PC-9 (cell line): ENCODE measurements around the gene CASP4. TPM values are rescaled to one million over a fixed set of nuclear protein-coding genes. Genes with fewer than 3 reads are reported as not detected.

Source experiments
- BruUV-seq: library from RNA; stranded (reverse); fragments of 400-500 nt; replicated peaks from 2 replicates; lab custom pipeline; 2021; lab: Mats Ljungman, UMichigan
- CTCF ChIA-PET: fragments of 300-600 bp; sonication (Branson Sonifier 250); formaldehyde crosslinking; loops from one replicate; lab custom pipeline; 2022; ENCODE audit warnings: antibody characterized with exemption; lab: Charles Lee
- POLR2A ChIA-PET: fragments of 300-600 bp; sonication (Branson Sonifier 250); formaldehyde crosslinking; loops from one replicate; lab custom pipeline; 2022; ENCODE audit warnings: antibody characterized with exemption; ENCODE audit not compliant: unreplicated experiment; lab: Charles Lee
- DNase-seq, 2 experiments: peaks; one replicate each; pipeline versions ENCODE4 v3.0.0 to v3.0.0-alpha.2; 2015 to 2022; ENCODE audit warnings: mixed read lengths in 1 of 2
- H2AFZ ChIP-seq: fragments of 200-600 bp; sonication (generic); 2 replicates; pipeline ENCODE4 v1.8.1; 2017; ENCODE audit warnings: antibody characterized with exemption
- H3F3A ChIP-seq: fragments of 200-600 bp; sonication (generic); 2 replicates; pipeline ENCODE4 v1.8.1; 2017; ENCODE audit warnings: antibody characterized with exemption, mild to moderate bottlenecking, low read depth; ENCODE audit not compliant: insufficient read depth
- H3K27ac ChIP-seq: fragments of 200-600 bp; sonication (generic); 2 replicates; pipeline ENCODE4 v1.6.1; 2016; ENCODE audit warnings: mixed run types
- H3K27me3 ChIP-seq: fragments of 200-600 bp; sonication (generic); 2 replicates; pipeline ENCODE4 v1.6.1; 2016; ENCODE audit warnings: low read depth, mixed run types; ENCODE audit not compliant: insufficient read depth
- H3K36me3 ChIP-seq: fragments of 200-600 bp; sonication (generic); 2 replicates; pipeline ENCODE4 v1.6.1; 2016; ENCODE audit warnings: low read depth, mixed run types
- H3K4me1 ChIP-seq: fragments of 200-600 bp; sonication (generic); replicated peaks from 2 replicates; pipeline ENCODE4 v1.6.1; 2016; ENCODE audit warnings: mixed run types; ENCODE audit not compliant: insufficient read depth
- H3K4me2 ChIP-seq: fragments of 200-600 bp; sonication (generic); 2 replicates; pipeline ENCODE4 v1.6.1; 2017; ENCODE audit warnings: mixed run types
- H3K4me3 ChIP-seq: fragments of 200-600 bp; sonication (generic); 2 replicates; pipeline ENCODE4 v1.6.1; 2016; ENCODE audit warnings: mixed run types
- H3K79me2 ChIP-seq: fragments of 200-600 bp; sonication (generic); 2 replicates; pipeline ENCODE4 v1.6.1; 2017; ENCODE audit warnings: low read depth, mixed run types
- H3K9me2 ChIP-seq: fragments of 200-600 bp; sonication (generic); 2 replicates; pipeline ENCODE4 v1.8.1; 2017; ENCODE audit warnings: mild to moderate bottlenecking; ENCODE audit not compliant: insufficient read depth
- H3K9me3 ChIP-seq: fragments of 200-600 bp; sonication (generic); 2 replicates; pipeline ENCODE4 v1.8.1; 2016; ENCODE audit warnings: low read depth; ENCODE audit not compliant: insufficient read depth
- H4K20me1 ChIP-seq: fragments of 200-600 bp; sonication (generic); 2 replicates; pipeline ENCODE4 v1.8.1; 2017; ENCODE audit not compliant: insufficient read depth
- EZH2 ChIP-seq: fragments of 200-600 bp; sonication (generic); IDR thresholded peaks from 2 replicates; pipeline ENCODE4 v1.8.0; 2017; ENCODE audit warnings: antibody characterized with exemption, low read depth
- intact Hi-C: fragments of 100-400 bp; cut with micrococcal nuclease; formaldehyde crosslinking; loops from one replicate; pipeline ENCODE4 v1.10.0; 2022; ENCODE audit not compliant: unreplicated experiment
- total RNA-seq: library from RNA; stranded (reverse); gene quantifications from 2 replicates; pipeline ENCODE4 v1.2.3, GENCODE V29; 2021
- TF ChIP-seq, protein P1 (sequence below): fragments of 200-600 bp; sonication (generic); conservative IDR thresholded peaks from 2 replicates; pipeline ENCODE4 v1.6.1; 2017; ENCODE audit warnings: mixed run types, antibody characterized with exemption, mild to moderate bottlenecking, moderate library complexity

CASP4 gene
- total RNA-seq, 1 experiment from 2014 or later, result 82.2 TPM

DNA sequence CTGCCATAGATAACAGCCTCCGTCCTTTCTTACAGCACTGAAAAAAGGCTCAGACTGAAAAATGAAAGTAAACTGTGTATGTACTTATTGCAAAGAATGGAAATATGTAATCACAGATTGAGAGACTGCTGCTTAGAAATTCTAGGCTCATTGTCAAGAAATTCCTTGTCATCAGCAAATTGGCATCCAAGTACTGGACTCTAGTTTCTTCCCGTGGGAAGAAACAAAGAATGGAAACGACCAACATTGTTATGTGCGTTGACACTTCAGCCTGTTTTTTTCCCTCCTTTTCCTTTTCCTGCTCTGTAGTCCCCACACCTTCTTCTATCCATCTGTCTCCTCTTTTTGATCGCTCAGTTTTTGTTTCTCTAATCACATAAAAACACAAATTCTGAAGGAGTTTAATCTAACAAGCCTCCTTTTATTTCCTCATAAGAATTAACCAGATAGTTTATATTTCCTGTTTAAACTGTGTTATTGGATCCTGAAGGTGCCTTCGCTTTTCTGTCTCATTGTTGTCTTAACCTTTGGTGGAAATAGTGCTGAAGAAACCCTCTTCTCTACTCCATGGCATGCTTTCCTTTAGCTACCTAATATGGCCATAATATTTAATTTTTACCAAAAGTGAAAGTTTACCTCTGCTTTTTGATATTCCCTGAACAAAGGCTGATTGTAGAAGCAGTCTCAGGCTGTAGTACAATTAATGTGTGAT is 50.1 kb downstream of the CASP4 start:
- no peaks in the 10 kb centered on the region for H3K27me3 ChIP-seq
- H3K9me3 ChIP-seq, result no peaks in the 10 kb centered on the region
- H3K4me1 ChIP-seq, result no peaks in the 10 kb centered on the region
- POLR2A ChIA-PET, result interaction anchor here (0.7 kb wide), 1 partner anchor 141 kb away, joined by 3 read pairs; no protein-coding TSS in a partner anchor
- DNase-seq, result peak in 1 of 2 experiments; percentile 1
- H3K9me2 ChIP-seq, result no peaks in the 10 kb centered on the region
- peak overlapping the region; percentile 13; the same call in 1 of the 2 replicates for H3K4me3 ChIP-seq
- intact Hi-C loops, result no loop called here
- no peaks in the 10 kb centered on the region for H4K20me1 ChIP-seq
- CTCF ChIA-PET, result no interaction called here
- no TSS peak for BruUV-seq
- peak overlapping the region; percentile 26; the same call in 1 of the 2 replicates for H2AFZ ChIP-seq
- H3K4me2 ChIP-seq, result peak overlapping the region; percentile 51
- no peaks in the 10 kb centered on the region for H3K36me3 ChIP-seq
- TF ChIP-seq EZH2, result no peak
- TF ChIP-seq, protein P1, sequence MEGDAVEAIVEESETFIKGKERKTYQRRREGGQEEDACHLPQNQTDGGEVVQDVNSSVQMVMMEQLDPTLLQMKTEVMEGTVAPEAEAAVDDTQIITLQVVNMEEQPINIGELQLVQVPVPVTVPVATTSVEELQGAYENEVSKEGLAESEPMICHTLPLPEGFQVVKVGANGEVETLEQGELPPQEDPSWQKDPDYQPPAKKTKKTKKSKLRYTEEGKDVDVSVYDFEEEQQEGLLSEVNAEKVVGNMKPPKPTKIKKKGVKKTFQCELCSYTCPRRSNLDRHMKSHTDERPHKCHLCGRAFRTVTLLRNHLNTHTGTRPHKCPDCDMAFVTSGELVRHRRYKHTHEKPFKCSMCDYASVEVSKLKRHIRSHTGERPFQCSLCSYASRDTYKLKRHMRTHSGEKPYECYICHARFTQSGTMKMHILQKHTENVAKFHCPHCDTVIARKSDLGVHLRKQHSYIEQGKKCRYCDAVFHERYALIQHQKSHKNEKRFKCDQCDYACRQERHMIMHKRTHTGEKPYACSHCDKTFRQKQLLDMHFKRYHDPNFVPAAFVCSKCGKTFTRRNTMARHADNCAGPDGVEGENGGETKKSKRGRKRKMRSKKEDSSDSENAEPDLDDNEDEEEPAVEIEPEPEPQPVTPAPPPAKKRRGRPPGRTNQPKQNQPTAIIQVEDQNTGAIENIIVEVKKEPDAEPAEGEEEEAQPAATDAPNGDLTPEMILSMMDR, result no peak
- H3K27ac ChIP-seq, result no peak overlapping the region
- H3F3A ChIP-seq, result no peaks in the 10 kb centered on the region
- H3K79me2 ChIP-seq, result no peaks in the 10 kb centered on the region

DNA sequence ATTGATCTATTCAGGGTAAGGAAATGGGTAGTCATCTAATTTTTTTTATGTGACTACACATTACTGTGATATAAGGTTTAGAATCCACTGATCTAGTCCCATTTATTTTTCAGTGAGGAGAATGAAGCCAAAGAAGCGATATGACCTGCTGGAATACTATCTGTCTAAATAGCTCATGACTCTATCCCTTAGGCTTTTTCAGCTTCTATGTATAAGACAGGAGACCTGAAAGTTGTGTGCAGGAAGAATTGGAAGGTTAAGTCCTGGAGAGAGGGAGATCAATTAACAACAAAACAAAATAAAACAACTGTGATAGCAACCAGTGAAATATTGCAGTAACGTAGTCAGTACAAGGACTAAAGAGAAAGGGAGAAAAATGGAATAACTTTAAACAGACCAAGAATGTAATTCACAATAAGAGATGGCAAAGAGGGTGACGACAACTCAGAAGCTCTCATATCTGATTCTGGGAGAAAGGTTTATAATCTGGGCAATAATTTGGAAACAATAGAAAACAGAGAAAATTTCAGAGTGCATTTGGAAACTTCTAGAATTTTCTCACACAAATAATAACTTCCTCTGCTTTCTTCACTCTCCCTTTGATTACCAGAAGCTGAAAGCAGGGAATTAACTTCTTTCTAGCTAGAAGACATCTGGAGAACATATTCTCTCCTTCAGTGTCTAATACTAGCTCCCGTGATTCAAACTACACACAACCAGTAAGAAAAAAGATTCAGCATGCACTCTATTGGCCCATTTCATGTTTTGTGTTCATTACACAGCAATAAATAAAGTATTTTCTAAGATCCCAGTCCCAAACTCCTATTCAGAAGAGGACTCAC is 50.9 kb downstream of the CASP4 start:
- Histone ChIP-seq H3K79me2 (no peaks in the 10 kb centered on the region), H2AFZ (peak overlapping the region; percentile 26; the same call in 1 of the 2 replicates), H3K4me3 (peak overlapping the region; percentile 13; the same call in 1 of the 2 replicates), H3K9me3 (no peaks in the 10 kb centered on the region), H4K20me1 (no peaks in the 10 kb centered on the region), H3K36me3 (no peaks in the 10 kb centered on the region), H3K27me3 (no peaks in the 10 kb centered on the region), H3K4me2 (peak overlapping the region; percentile 51), H3K4me1 (no peaks in the 10 kb centered on the region), H3F3A (no peaks in the 10 kb centered on the region), H3K27ac (no peak overlapping the region), H3K9me2 (no peaks in the 10 kb centered on the region)
- CTCF ChIA-PET, result interaction anchor here (0.6 kb wide), 1 partner anchor 1493 kb away, joined by 3 read pairs; no protein-coding TSS in a partner anchor
- POLR2A ChIA-PET, result interaction anchor here (0.7 kb wide), 1 partner anchor 140 kb away, joined by 3 read pairs; no protein-coding TSS in a partner anchor
- no peak for DNase-seq
- intact Hi-C loops, result no loop called here
- BruUV-seq, result no TSS peak
- TF ChIP-seq EZH2, result no peak
- TF ChIP-seq, protein P1, result no peak

DNA sequence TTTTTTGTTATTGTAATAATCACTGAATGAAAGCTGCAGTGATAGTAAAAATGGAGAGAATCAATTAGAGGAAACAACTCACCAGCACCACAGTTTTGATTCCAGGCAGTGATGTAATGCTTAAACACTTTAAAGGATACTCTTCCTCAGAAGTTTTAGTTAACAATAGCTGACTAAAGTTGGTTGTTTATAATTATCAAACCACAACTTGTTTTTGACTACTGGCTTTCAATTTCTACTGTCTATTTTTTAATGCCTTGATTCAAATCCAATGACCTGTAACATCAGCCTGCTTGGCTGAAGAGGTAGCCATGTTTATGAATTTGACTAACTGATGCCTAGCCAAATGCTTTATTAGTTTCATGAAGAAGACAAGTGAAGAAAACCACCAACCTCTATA is 51.9 kb downstream of the CASP4 start:
- H3K4me1 ChIP-seq, result no peaks in the 10 kb centered on the region
- no peak overlapping the region for H3K4me3 ChIP-seq
- no peak for TF ChIP-seq EZH2
- TF ChIP-seq, protein P1, result no peak
- no peak for DNase-seq
- H3K79me2 ChIP-seq, result no peaks in the 10 kb centered on the region
- no peaks in the 10 kb centered on the region for H3K27me3 ChIP-seq
- no peaks in the 10 kb centered on the region for H3K36me3 ChIP-seq
- intact Hi-C loops, result no loop called here
- H4K20me1 ChIP-seq, result no peaks in the 10 kb centered on the region
- ChIA-PET CTCF (no interaction called here), POLR2A (interaction anchor here (0.6 kb wide), 1 partner anchor 51 kb away, joined by 9 read pairs; no protein-coding TSS in a partner anchor)
- H3K9me3 ChIP-seq, result no peaks in the 10 kb centered on the region
- no peaks in the 10 kb centered on the region for H3K9me2 ChIP-seq
- BruUV-seq, result no TSS peak
- no peak overlapping the region for H3K27ac ChIP-seq
- H3K4me2 ChIP-seq, result no peak overlapping the region
- H3F3A ChIP-seq, result no peaks in the 10 kb centered on the region
- H2AFZ ChIP-seq, result no peak overlapping the region
